ENCODE measurements around the gene CHD8.
"Not testable (repeated sequence)": the region's sequence is repeated elsewhere in the genome, so short reads cannot be mapped to it uniquely, and the experiment has no call there.

The CHD8 gene

GRCh38 chr14:21467616-21468015, 11.7 kb upstream of the CHD8 start:
- DNase-seq (ENCODE audit: low read depth): peak; percentile 43
- TF ChIP-seq CTCF (IDR thresholded peaks at IDR 0.05; ENCODE audit: insufficient read depth, low read depth, low read length, missing control alignments): no peak
- H3K4me3 ChIP-seq (ENCODE audit: low read length): no peak overlapping the region

- peak; percentile 40 for DNase-seq (ENCODE audit: low read depth)
- no peak for TF ChIP-seq CTCF (IDR thresholded peaks at IDR 0.05; ENCODE audit: insufficient read depth, low read depth, low read length, missing control alignments)
- H3K4me3 ChIP-seq (ENCODE audit: low read length): peak overlapping the region; percentile 83
These were observed 371 bp downstream of the CHD8 start for GRCh38 chr14:21455592-21455911.

- H3K4me3 ChIP-seq (ENCODE audit: low read length): peak overlapping the region; percentile 83
- no peak for DNase-seq (ENCODE audit: low read depth)
- TF ChIP-seq CTCF (IDR thresholded peaks at IDR 0.05; ENCODE audit: insufficient read depth, low read depth, low read length, missing control alignments): no peak
These were observed 929 bp downstream of the CHD8 start for GRCh38 chr14:21454843-21455544.

- TF ChIP-seq CTCF (IDR thresholded peaks at IDR 0.05; ENCODE audit: insufficient read depth, low read depth, low read length, missing control alignments): no peak
- DNase-seq (ENCODE audit: low read depth): no peak
- no peak overlapping the region for H3K4me3 ChIP-seq (ENCODE audit: low read length)
These were observed 6.1 kb downstream of the CHD8 start for GRCh38 chr14:21449899-21450216.

DNA sequence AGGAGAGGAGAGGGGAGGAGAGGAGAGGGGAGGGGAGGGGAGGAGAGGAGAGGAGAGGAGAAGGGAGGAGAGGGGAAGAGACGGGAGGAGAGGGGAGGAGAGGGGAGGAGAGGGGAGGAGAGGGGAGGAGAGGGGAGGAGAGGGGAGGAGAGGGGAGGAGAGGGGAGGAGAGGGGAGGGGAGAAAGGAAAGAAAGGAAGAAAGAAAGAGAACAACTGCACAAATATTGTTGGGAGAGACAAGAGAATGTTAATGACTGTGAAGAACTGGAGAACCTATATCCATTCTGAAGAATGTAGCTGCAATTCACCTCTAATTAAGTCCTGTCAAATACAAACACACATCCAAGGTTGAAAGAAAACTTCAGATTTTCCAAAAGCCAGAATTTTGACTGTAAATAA, 13.3 kb downstream of the CHD8 start:
- not testable (repeated sequence) for DNase-seq (ENCODE audit: low read depth); H3K4me3 ChIP-seq (ENCODE audit: low read length)

DNA sequence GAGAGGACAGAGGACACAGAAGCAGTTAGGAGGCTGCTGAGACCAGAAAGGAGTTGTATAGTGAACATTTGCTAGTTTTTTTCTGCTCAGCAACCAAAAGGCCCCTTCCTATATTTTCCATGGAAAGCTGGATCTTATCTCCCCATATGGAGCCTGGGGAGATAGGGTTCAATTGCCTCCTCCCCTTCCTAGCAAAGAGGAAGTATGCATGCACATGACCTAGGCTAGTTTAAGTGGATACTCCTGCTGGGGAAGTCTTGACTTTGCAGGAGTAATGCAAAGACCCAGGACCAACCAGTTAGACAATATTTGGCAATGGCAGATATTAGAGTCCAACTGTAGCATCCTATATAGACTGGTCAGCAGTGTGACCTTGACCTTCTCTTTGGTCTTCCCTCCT, 15.1 kb downstream of the CHD8 start:
- DNase-seq (ENCODE audit: low read depth): no peak
- no peak overlapping the region for H3K4me3 ChIP-seq (ENCODE audit: low read length)
- no peak for TF ChIP-seq CTCF (IDR thresholded peaks at IDR 0.05; ENCODE audit: insufficient read depth, low read depth, low read length, missing control alignments)

DNA sequence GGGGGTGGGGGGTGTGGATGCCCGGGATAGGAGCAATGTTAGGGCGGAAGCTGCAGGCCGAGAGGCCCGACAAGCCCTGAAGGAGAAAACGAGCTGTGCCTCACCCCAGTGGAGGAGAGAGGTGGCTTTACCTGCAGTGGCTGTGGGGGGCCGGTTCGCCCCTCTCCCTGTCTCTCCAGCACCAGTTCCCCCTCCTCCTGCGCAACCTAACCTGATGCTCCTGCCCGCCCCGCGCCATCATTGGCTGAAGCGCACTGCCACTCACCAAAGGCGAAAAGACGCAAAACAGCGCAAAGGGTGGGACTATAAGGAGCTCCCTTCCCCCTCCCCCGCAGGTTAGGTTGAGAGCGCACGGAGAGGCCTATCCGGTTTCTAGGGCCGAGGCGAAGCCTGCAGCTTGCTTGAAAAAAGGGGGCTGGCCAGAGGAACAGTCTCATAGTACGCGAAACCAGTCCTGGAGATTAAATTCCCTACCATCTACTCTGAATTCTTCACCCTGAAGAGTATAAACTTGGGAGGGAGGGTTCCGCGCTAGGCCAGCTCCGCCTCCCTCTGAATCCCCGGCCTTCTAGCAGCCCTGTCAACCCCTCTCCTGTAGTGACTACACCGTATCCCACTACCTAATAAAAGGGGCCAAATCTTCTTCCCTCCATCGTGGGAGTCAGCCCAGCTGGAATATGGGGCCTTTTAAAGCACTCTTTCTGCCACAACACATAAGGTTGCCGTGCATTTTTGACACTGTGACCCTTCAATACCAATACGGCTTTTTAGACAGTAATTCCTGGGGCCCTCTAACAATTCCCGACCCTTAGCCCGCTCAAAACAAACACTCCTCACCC, 18.6 kb downstream of the CHD8 start:
- peak; percentile 99 for DNase-seq (ENCODE audit: low read depth)
- peak overlapping the region; percentile 79 for H3K4me3 ChIP-seq (ENCODE audit: low read length)
- no peak for TF ChIP-seq CTCF (IDR thresholded peaks at IDR 0.05; ENCODE audit: insufficient read depth, low read depth, low read length, missing control alignments)
